RWPE2 (cell line): Measurements from ENCODE around the gene PRRX1.

Experiments used
- ATAC-seq: fragments of 200-7000 bp; cut with Tn5 transposase; 3 replicates; pipeline ENCODE4 v1.9.1; 2021; ENCODE audit warnings: low read depth
- DNase-seq: peaks from one replicate; pipeline ENCODE4 v3.0.0-alpha.2; 2020; ENCODE audit warnings: low spot score
- H3K27ac ChIP-seq: fragments of 450-650 bp; 2 replicates; pipeline ENCODE4 v1.5.1; 2017; ENCODE audit warnings: mild to moderate bottlenecking; ENCODE audit not compliant: poor library complexity, severe bottlenecking
- H3K27me3 ChIP-seq: fragments of 250-450 bp; sonication (Bioruptor Pico); 2 replicates; pipeline ENCODE4 v1.5.1; 2021; ENCODE audit warnings: mild to moderate bottlenecking, moderate library complexity; ENCODE audit not compliant: insufficient read depth, poor library complexity, severe bottlenecking
- H3K36me3 ChIP-seq: fragments of 250-450 bp; sonication (Bioruptor Pico); 2 replicates; pipeline ENCODE4 v1.5.1; 2020; ENCODE audit warnings: low read depth, mild to moderate bottlenecking, moderate library complexity
- H3K4me1 ChIP-seq: fragments of 250-450 bp; sonication (Bioruptor Pico); 2 replicates; pipeline ENCODE4 v1.5.1; 2021; ENCODE audit warnings: mild to moderate bottlenecking, moderate library complexity; ENCODE audit not compliant: insufficient read depth, poor library complexity, severe bottlenecking
- H3K4me3 ChIP-seq: fragments of 250-450 bp; sonication (Bioruptor Pico); 2 replicates; pipeline ENCODE4 v1.5.1; 2021; ENCODE audit warnings: mild to moderate bottlenecking, moderate library complexity; ENCODE audit not compliant: severe bottlenecking
- H3K9me3 ChIP-seq: fragments of 250-450 bp; sonication (Bioruptor Pico); 2 replicates; pipeline ENCODE4 v1.5.1; 2021; ENCODE audit warnings: mild to moderate bottlenecking, moderate library complexity; ENCODE audit not compliant: severe bottlenecking
- TF ChIP-seq, protein P1 (sequence below): fragments of 450-650 bp; IDR thresholded peaks from one replicate; pipeline ENCODE4 v1.5.1; 2017; ENCODE audit warnings: mild to moderate bottlenecking, moderate library complexity; ENCODE audit not compliant: poor library complexity, severe bottlenecking

The PRRX1 gene

DNA sequence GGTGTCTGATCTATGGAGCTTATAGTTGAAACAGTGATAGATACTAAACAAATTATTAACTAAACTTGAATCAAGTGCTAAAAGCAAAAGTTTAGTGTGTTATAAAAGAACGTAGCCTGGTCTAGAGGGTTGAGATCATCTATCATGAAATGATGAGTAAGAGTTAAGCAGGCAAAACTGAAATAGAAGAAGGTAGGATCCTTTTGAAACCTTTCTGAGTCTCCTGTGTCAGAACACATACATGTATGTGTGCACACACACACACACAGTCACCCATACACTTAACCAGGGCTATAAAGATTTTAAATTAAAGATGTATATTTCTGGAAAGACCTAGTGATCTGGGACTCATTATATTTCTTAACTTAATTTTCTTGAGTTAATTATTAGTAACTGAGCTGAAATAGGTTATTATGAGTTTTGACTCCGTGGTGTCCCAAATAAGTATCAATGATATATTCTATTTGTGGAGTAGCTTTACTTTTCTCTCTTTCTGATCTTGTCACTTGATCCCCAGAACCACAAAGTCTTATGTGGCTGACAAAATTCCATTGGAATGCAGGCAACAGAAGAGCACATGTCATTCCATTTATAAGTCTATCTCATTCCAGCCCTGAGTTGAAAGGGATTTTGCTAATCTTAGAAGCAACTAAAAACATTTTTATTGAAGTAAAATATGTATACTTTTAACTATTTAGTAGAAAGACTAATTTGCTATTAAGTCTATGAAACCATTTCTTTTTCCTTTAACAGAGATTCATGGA, 70.7 kb downstream of the PRRX1 start:
- H3K27ac ChIP-seq: no peak overlapping the region
- no peaks in the 10 kb centered on the region for H3K4me1 ChIP-seq
- ATAC-seq (no peak), DNase-seq (no peak)
- TF ChIP-seq, protein P1, sequence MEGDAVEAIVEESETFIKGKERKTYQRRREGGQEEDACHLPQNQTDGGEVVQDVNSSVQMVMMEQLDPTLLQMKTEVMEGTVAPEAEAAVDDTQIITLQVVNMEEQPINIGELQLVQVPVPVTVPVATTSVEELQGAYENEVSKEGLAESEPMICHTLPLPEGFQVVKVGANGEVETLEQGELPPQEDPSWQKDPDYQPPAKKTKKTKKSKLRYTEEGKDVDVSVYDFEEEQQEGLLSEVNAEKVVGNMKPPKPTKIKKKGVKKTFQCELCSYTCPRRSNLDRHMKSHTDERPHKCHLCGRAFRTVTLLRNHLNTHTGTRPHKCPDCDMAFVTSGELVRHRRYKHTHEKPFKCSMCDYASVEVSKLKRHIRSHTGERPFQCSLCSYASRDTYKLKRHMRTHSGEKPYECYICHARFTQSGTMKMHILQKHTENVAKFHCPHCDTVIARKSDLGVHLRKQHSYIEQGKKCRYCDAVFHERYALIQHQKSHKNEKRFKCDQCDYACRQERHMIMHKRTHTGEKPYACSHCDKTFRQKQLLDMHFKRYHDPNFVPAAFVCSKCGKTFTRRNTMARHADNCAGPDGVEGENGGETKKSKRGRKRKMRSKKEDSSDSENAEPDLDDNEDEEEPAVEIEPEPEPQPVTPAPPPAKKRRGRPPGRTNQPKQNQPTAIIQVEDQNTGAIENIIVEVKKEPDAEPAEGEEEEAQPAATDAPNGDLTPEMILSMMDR: no peak
- H3K27me3 ChIP-seq: peaks cover 3% of the 10 kb centered on the region
- no peaks in the 10 kb centered on the region for H3K36me3 ChIP-seq
- H3K9me3 ChIP-seq: no peaks in the 10 kb centered on the region
- no peak overlapping the region for H3K4me3 ChIP-seq

DNA sequence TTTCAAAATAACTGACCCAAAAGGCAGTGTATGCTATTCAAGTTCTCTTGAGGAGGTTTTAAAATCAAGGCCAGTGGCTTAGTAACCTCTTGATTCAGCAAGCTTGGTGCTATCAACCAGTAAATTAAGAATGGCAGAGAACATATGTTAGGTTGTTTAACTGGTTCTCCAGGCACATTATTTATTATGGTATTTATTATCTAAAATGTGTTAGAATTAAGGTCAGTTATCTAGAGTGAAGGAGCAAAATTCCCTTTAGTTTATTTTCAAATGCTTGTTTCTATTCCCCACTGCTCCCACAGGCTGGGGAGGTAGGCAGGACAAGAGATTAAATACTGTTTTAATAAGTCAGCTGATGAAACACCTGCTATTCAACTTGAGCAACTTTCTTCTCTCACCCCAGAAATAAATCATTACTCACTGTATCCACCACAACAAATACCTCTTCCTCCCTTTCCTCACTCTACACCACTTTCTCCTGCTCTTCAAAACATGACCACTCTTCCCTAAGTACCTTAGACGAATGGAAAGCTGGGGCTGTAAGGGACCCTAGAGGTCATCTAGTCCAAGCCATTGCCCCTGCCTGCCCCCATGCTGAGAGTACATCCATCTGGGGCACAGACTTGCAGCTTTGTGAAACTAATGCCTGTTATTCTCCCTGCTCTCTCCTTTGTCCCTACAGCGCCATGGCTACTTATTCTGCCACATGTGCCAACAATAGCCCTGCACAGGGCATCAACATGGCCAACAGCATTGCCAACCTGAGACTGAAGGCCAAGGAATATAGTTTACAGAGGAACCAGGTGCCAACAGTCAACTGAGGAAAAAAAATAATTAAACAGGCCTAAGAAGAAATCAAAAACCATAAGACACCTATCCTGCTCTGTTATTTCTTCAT, 71.7 kb downstream of the PRRX1 start:
- no peaks in the 10 kb centered on the region for H3K4me1 ChIP-seq
- no peak overlapping the region for H3K27ac ChIP-seq
- TF ChIP-seq, protein P1: no peak
- peaks cover 3% of the 10 kb centered on the region for H3K27me3 ChIP-seq
- DNase-seq: no peak
- H3K9me3 ChIP-seq: no peaks in the 10 kb centered on the region
- no peaks in the 10 kb centered on the region for H3K36me3 ChIP-seq
- ATAC-seq: no peak
- H3K4me3 ChIP-seq: no peak overlapping the region

DNA sequence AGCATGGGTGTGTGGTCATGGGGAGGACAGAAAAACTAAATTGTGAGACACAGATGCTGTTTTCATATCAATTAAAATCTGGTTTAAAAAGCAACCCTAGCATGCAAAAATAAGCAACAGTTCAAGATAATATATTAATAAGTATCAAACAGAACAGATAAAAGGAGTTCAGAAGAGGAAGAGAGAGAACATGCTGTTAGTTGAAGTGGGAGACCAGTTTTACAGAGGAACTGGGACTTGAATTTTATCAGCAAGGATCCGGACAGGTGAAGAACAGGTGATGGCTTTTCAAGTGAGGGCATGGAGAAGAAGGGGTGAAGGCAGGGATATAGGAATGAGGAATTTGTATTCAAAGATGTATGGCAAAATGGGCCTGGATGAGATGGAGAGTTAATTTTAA, 75.9 kb downstream of the PRRX1 start:
- H3K4me3 ChIP-seq: no peak overlapping the region
- DNase-seq (no peak), ATAC-seq (no peak)
- no peaks in the 10 kb centered on the region for H3K27me3 ChIP-seq
- H3K36me3 ChIP-seq: no peaks in the 10 kb centered on the region
- H3K27ac ChIP-seq: no peak overlapping the region
- no peaks in the 10 kb centered on the region for H3K9me3 ChIP-seq
- H3K4me1 ChIP-seq: no peaks in the 10 kb centered on the region
- TF ChIP-seq, protein P1: no peak

DNA sequence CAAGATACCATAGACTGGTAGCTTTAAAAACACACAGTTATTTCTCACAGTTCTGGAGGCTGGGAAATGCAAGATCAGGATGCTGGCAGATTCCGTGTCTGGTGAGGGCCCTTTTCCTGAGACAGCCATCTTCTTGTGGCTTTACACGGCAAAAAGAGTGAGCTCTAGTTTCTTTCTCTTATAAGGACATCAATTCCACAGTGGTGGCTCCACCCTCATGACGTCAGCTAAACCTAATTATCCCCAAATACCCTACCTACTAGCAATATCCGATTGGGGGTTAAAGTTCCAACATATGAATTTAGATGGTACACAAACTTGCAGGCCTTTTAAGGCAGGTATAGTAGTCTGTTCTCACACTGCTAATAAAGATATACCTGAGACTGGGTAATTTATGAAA, 77.7 kb downstream of the PRRX1 start:
- H3K27ac ChIP-seq: no peak overlapping the region
- ATAC-seq: no peak

More for the DNA sequence above, 77.7 kb downstream of the PRRX1 start:
- Histone ChIP-seq H3K4me1 (no peaks in the 10 kb centered on the region), H3K9me3 (no peaks in the 10 kb centered on the region), H3K27me3 (no peaks in the 10 kb centered on the region), H3K36me3 (no peaks in the 10 kb centered on the region), H3K4me3 (no peak overlapping the region)
- TF ChIP-seq, protein P1: no peak
- DNase-seq: no peak
